Brain microvascular endothelial cell (primary cell): ENCODE results near the gene ABO.

Experiments
- DNase-seq: peaks from one replicate; pipeline ENCODE4 v3.0.0-alpha.2; 2020
- H3K27ac ChIP-seq: fragments of 250-450 bp; sonication (Bioruptor Pico); 2 replicates; pipeline ENCODE4 v1.5.1; 2020; ENCODE audit warnings: mild to moderate bottlenecking, moderate library complexity
- H3K27me3 ChIP-seq: fragments of 250-450 bp; sonication (Bioruptor Pico); replicated peaks from 2 replicates; pipeline ENCODE4 v1.5.1; 2020; ENCODE audit warnings: mild to moderate bottlenecking
- H3K36me3 ChIP-seq: fragments of 250-450 bp; sonication (Bioruptor Pico); replicated peaks from 2 replicates; pipeline ENCODE4 v1.5.1; 2020; ENCODE audit warnings: mild to moderate bottlenecking
- H3K4me3 ChIP-seq: 2 replicates; pipeline ENCODE4 v1.5.1; 2011; ENCODE audit warnings: low read depth, mild to moderate bottlenecking, control low read depth, low read length, moderate library complexity
- in situ Hi-C: cut with HindIII; loops from 2 replicates; pipeline ENCODE4 v1.10.0; 2017; ENCODE audit warnings: low sequenced_read_pairs, low pct_ligation_motif_present
- TF ChIP-seq, protein P1 (sequence below): IDR thresholded peaks from 2 replicates; pipeline ENCODE4 v1.5.1; 2011; ENCODE audit warnings: low read depth, mild to moderate bottlenecking, moderate library complexity, low read length, control low read depth, inconsistent platforms; ENCODE audit errors: missing control alignments

Gene ABO

DNA sequence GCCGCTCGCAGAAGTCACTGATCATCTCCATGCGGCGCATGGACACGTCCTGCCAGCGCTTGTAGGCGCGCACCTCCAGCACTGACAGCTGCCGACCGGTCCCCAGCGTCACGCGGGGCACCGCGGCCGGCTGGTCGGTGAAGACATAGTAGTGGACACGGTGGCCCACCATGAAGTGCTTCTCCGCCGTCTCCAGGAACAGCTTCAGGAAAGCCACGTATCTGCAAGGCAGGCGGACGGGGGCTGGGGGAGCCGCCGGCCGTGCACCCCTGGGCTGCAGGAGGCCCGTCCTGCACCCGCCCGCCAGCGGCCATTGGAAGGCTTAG, 18.9 kb downstream of the ABO start:
- H3K27ac ChIP-seq: no peak overlapping the region
- in situ Hi-C loops: no loop called here
- TF ChIP-seq, protein P1, sequence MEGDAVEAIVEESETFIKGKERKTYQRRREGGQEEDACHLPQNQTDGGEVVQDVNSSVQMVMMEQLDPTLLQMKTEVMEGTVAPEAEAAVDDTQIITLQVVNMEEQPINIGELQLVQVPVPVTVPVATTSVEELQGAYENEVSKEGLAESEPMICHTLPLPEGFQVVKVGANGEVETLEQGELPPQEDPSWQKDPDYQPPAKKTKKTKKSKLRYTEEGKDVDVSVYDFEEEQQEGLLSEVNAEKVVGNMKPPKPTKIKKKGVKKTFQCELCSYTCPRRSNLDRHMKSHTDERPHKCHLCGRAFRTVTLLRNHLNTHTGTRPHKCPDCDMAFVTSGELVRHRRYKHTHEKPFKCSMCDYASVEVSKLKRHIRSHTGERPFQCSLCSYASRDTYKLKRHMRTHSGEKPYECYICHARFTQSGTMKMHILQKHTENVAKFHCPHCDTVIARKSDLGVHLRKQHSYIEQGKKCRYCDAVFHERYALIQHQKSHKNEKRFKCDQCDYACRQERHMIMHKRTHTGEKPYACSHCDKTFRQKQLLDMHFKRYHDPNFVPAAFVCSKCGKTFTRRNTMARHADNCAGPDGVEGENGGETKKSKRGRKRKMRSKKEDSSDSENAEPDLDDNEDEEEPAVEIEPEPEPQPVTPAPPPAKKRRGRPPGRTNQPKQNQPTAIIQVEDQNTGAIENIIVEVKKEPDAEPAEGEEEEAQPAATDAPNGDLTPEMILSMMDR: no peak
- H3K4me3 ChIP-seq: no peak overlapping the region
- no peaks in the 10 kb centered on the region for H3K36me3 ChIP-seq
- no peak for DNase-seq
- H3K27me3 ChIP-seq: no peaks in the 10 kb centered on the region

DNA sequence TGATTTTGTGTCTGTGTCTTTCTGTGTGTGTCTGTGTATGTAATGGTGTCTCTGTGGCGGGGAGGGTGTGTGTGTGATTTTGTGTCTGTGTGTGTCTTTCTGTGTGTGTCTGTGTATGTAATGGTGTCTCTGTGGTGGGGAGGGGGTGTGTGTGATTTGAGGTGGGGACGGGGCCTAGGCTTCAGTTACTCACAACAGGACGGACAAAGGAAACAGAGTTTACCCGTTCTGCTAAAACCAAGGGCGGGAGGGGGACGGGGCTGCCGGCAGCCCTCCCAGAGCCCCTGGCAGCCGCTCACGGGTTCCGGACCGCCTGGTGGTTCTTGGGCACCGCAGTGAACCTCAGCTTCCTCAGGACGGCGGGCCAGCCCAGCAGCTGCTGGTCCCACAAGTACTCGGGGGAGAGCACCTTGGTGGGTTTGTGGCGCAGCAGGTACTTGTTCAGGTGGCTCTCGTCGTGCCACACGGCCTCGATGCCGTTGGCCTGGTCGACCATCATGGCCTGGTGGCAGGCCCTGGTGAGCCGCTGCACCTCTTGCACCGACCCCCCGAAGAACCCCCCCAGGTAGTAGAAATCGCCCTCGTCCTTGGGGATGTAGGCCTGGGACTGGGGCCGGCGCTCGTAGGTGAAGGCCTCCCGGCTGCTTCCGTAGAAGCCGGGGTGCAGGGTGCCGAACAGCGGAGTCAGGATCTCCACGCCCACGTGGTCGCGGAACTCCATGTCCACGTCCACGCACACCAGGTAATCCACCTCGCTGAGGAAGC, 19.4 kb downstream of the ABO start:
- in situ Hi-C loops: no loop called here
- Histone ChIP-seq H3K4me3 (no peak overlapping the region), H3K27ac (no peak overlapping the region), H3K27me3 (no peaks in the 10 kb centered on the region), H3K36me3 (no peaks in the 10 kb centered on the region)
- DNase-seq: no peak
- TF ChIP-seq, protein P1: no peak

DNA sequence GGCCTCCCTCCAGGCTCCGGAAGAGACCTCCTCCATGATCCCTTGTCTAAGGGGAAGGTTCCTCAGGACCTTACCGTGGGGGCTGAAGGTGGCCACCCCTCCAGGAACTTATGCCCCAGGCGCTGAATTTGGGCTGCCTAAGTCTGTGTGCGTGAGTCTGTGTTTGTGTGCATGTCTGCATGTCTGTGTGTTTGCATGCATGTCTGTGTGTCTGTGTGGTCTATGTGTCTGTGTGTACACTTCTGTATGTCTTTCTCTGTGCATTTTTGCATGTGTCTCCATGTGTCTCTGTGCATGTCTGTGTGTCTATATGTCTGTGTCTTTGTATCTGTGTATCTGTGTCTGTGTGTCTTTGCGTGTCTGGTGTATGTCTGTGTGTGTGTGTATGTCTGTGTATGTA, 20.5 kb downstream of the ABO start:
- TF ChIP-seq, protein P1: no peak
- H3K4me3 ChIP-seq: no peak overlapping the region
- H3K27me3 ChIP-seq: peaks cover 9% of the 10 kb centered on the region
- H3K27ac ChIP-seq: no peak overlapping the region
- DNase-seq: no peak
- no peaks in the 10 kb centered on the region for H3K36me3 ChIP-seq
- in situ Hi-C loops: no loop called here

DNA sequence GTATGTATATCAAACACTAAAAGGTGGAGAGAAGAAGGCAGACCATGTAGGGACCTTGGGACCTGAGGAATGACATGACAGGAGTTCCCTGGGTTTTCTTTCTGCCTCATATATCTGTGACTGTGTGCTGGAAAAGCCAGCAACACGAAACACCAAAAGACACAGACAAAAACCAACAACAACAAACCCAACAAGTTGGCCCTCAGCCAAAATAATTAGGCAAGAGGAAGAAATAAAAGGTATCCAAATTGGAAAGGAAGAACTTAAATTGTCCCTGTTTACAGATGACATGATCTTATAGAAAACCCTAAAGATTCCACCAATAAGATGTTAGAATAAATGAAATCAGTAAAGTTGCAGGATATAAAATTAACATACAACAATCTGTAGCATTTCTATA, 21.7 kb downstream of the ABO start:
- H3K27me3 ChIP-seq: peaks cover 12% of the 10 kb centered on the region
- TF ChIP-seq, protein P1: no peak
- no peaks in the 10 kb centered on the region for H3K36me3 ChIP-seq
- H3K4me3 ChIP-seq: no peak overlapping the region
- no peak overlapping the region for H3K27ac ChIP-seq
- no peak for DNase-seq
- in situ Hi-C loops: no loop called here

GRCh38 chr9:133252301-133253020, 22.5 kb downstream of the ABO start:
- no peak overlapping the region for H3K27ac ChIP-seq

More at GRCh38 chr9:133252301-133253020, 22.5 kb downstream of the ABO start:
- in situ Hi-C loops: no loop called here
- no peak for DNase-seq
- H3K4me3 ChIP-seq: no peak overlapping the region
- peaks cover 12% of the 10 kb centered on the region for H3K27me3 ChIP-seq
- H3K36me3 ChIP-seq: no peaks in the 10 kb centered on the region
- TF ChIP-seq, protein P1: no peak
